ENCODE data around the gene CHCHD1.

The CHCHD1 gene

DNA sequence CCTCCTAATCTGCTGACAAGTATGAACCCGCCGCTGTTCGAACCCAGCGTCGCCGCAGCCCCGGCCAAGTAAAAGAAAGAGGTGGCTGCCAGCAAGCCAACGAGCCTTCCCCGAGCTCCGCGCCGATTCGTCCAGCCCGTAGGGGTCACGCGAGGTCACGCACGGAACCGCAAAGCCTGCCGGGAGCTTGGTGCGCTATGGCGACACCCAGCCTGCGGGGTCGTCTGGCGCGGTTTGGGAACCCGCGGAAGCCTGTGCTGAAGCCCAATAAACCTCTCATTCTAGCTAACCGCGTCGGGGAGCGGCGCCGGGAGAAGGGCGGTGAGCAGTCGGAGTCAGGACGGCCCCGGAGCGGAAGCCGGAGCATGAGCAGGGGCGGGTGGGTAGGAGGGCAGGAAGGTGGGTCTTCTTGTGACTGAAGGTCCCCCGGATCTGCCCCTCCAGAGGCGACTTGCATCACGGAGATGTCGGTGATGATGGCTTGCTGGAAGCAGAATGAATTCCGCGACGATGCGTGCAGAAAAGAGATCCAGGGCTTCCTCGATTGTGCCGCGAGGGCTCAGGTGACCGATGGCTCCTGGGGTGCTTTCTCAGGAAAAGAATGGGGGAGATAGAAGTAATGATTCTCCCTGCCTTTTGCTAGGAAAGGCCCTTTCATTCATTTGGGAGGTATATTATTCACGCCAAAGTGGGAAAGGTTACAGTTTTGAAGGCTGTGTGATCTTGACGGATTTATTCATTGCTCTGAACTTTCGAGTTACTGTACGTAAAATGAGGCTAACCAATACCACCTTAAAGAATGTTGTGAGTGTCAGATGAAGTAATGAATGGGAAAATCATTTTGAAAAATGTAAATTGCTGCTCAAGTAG, at the start of gene CHCHD1:
Gene CHCHD1, plus strand, starts transcription at position 170 of the 870 bp plus-strand sequence. Its CDS starts 28 bp downstream, at position 198.
- Histone ChIP-seq H3K9me2 (replicated peaks; ENCODE audit: insufficient read depth, low read length) (no peaks in the 10 kb centered on the region), H3K27me3 (replicated peaks; ENCODE audit: insufficient read depth, low read length) (no peaks in the 10 kb centered on the region), H2AFZ (ENCODE audit: low read length) (peak within 1 kb of the TSS; percentile 87)

DNA sequence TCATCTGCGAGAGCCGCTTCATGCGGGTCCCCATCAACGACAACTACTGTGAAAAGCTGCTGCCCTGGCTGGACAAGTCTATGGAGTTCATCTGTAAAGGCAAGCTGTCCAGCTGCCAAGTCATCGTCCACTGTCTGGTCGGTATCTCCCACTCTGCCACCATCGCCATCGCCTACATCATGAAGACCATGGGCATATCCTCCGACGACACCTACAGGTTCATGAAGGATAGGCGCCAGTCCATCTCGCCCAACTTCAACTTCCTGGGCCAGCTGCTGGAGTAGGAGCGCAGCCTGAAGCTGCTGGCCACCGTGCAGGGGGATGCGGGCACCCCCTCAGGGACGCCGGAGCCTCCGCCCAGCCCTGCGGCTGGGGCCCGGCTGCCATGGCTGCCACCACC, 49.4 kb upstream of the CHCHD1 start:
- TF ChIP-seq, protein P1, sequence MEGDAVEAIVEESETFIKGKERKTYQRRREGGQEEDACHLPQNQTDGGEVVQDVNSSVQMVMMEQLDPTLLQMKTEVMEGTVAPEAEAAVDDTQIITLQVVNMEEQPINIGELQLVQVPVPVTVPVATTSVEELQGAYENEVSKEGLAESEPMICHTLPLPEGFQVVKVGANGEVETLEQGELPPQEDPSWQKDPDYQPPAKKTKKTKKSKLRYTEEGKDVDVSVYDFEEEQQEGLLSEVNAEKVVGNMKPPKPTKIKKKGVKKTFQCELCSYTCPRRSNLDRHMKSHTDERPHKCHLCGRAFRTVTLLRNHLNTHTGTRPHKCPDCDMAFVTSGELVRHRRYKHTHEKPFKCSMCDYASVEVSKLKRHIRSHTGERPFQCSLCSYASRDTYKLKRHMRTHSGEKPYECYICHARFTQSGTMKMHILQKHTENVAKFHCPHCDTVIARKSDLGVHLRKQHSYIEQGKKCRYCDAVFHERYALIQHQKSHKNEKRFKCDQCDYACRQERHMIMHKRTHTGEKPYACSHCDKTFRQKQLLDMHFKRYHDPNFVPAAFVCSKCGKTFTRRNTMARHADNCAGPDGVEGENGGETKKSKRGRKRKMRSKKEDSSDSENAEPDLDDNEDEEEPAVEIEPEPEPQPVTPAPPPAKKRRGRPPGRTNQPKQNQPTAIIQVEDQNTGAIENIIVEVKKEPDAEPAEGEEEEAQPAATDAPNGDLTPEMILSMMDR (IDR thresholded peaks at IDR 0.05; ENCODE audit: low read length): no peak
- TF ChIP-seq EZH2phosphoT487 (IDR thresholded peaks at IDR 0.05; ENCODE audit: low read length): no peak
- TF ChIP-seq EZH2 (optimal IDR thresholded peaks at IDR 0.05; ENCODE audit: low read depth, low read length): no peak
- Histone ChIP-seq H3K9ac (ENCODE audit: low read length) (no peak overlapping the region), H3K4me1 (ENCODE audit: low read length) (no peaks in the 10 kb centered on the region; the same call in 1 of the 2 replicates)

More for the DNA sequence above, at the start of gene CHCHD1:
- DNase-seq: peak; percentile 90
- Histone ChIP-seq H3K4me3 (ENCODE audit: low read length) (peak within 1 kb of the TSS; percentile 95), H3K36me3 (replicated peaks; ENCODE audit: insufficient read depth, low read length) (no peaks in the 10 kb centered on the region), H3K9me3 (replicated peaks; ENCODE audit: insufficient read depth, low read length) (no peaks in the 10 kb centered on the region), H4K20me1 (ENCODE audit: insufficient read depth, low read length) (no peaks in the 10 kb centered on the region), H3K4me2 (ENCODE audit: low read depth, low read length) (peak within 1 kb of the TSS; percentile 96), H3K79me2 (ENCODE audit: low read length) (peaks cover 67% of the 10 kb centered on the region), H3K4me1 (ENCODE audit: low read length) (peaks cover 15% of the 10 kb centered on the region), H3K9ac (ENCODE audit: low read length) (peak within 1 kb of the TSS; percentile 82), H3F3A (ENCODE audit: insufficient read depth, low read length) (peaks cover 4% of the 10 kb centered on the region), H3K27ac (ENCODE audit: low read length) (peak within 1 kb of the TSS; percentile 47; the same call in 1 of the 2 replicates)
- TF ChIP-seq EZH2phosphoT487 (IDR thresholded peaks at IDR 0.05; ENCODE audit: low read length) (no peak), EZH2 (optimal IDR thresholded peaks at IDR 0.05; ENCODE audit: low read depth, low read length) (no peak)
- TF ChIP-seq, protein P1 (IDR thresholded peaks at IDR 0.05; ENCODE audit: low read length): no peak

DNA sequence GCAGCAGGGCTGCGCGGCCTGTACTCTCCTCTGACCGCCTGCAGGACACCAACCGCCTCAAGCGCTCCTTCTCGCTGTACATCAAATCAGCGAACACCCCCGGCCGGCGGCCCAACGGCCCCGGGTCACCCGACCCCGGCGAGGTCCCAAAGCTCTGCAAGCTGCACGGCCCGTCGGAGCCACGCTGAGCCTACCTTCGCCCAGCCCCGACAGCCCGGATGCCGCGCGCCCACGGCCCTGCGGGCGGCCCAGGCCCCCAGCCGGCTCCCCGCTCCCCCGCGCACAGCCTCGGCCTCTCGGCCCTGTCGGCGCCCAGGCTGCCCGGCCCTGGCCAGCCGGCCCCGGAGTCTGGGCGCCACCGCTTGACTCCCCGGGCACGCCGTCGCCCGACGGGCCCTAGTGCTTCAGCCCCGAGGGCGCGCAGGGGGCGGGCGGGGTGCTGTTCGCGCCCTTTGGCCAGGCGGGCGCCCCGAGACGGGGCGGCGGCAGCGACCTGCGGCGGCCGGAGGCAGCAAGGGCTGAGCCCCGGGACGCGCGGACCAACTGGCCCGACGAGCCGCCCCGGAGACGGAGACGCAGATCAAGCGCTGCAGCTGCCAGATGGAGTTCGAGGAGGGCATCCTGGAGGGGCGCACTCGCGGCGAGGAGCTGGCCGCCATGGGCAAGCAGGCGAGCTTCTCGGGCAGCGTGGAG, 48.8 kb upstream of the CHCHD1 start:
- Histone ChIP-seq H3K27me3 (replicated peaks; ENCODE audit: insufficient read depth, low read length) (no peaks in the 10 kb centered on the region), H3K4me2 (ENCODE audit: low read depth, low read length) (no peak overlapping the region), H3K9me3 (replicated peaks; ENCODE audit: insufficient read depth, low read length) (no peaks in the 10 kb centered on the region), H3K4me1 (ENCODE audit: low read length) (no peaks in the 10 kb centered on the region; the same call in 1 of the 2 replicates), H3K27ac (ENCODE audit: low read length) (no peak overlapping the region), H3K79me2 (ENCODE audit: low read length) (peaks cover 49% of the 10 kb centered on the region), H3K36me3 (replicated peaks; ENCODE audit: insufficient read depth, low read length) (no peaks in the 10 kb centered on the region), H3K9me2 (replicated peaks; ENCODE audit: insufficient read depth, low read length) (no peaks in the 10 kb centered on the region), H3F3A (ENCODE audit: insufficient read depth, low read length) (peaks cover 7% of the 10 kb centered on the region; the same call in 1 of the 2 replicates), H3K9ac (ENCODE audit: low read length) (no peak overlapping the region), H4K20me1 (ENCODE audit: insufficient read depth, low read length) (no peaks in the 10 kb centered on the region), H3K4me3 (ENCODE audit: low read length) (no peak overlapping the region), H2AFZ (ENCODE audit: low read length) (no peak overlapping the region)
- TF ChIP-seq EZH2phosphoT487 (IDR thresholded peaks at IDR 0.05; ENCODE audit: low read length): no peak
- DNase-seq: no peak

More for the DNA sequence above, 49.4 kb upstream of the CHCHD1 start:
- no peak for DNase-seq
- Histone ChIP-seq H3K9me3 (replicated peaks; ENCODE audit: insufficient read depth, low read length) (no peaks in the 10 kb centered on the region), H3K79me2 (ENCODE audit: low read length) (peaks cover 51% of the 10 kb centered on the region), H3K9me2 (replicated peaks; ENCODE audit: insufficient read depth, low read length) (no peaks in the 10 kb centered on the region), H3K27me3 (replicated peaks; ENCODE audit: insufficient read depth, low read length) (no peaks in the 10 kb centered on the region), H3K4me2 (ENCODE audit: low read depth, low read length) (no peak overlapping the region), H4K20me1 (ENCODE audit: insufficient read depth, low read length) (no peaks in the 10 kb centered on the region), H3K4me3 (ENCODE audit: low read length) (no peak overlapping the region), H3K27ac (ENCODE audit: low read length) (no peak overlapping the region), H2AFZ (ENCODE audit: low read length) (no peak overlapping the region), H3F3A (ENCODE audit: insufficient read depth, low read length) (peaks cover 7% of the 10 kb centered on the region; the same call in 1 of the 2 replicates), H3K36me3 (replicated peaks; ENCODE audit: insufficient read depth, low read length) (no peaks in the 10 kb centered on the region)
